Measurements from ENCODE around the gene ING3.

DNA sequence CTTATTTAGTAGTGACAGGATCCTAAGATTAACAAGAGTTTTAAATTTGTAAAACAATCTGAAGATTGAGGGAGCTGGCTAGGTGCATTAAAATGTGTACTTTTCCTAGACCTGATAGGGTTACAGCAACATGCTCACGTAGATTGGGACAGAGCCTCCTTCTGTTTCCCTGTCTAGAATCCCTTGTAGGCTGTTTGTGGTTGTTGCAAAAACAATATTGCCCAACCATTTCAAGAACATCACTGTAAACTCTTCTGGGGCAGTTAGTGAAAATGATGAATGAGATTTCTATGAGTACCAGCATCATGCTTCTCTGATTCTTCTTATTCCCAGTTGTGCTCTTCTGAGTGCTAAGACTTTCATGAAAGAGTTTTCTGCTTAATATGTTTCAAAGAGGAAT is 23.3 kb downstream of the ING3 start:
- TF ChIP-seq KLF1 (tag by site-specific recombination; IDR thresholded peaks at IDR 0.05): no peak
- TF ChIP-seq ZNF335 (tag by site-specific recombination; conservative IDR thresholded peaks at IDR 0.05): no peak
- no peak for TF ChIP-seq CTCF (tag by site-specific recombination; IDR thresholded peaks at IDR 0.05)
- TF ChIP-seq ZNF24 (tag by site-specific recombination; IDR thresholded peaks at IDR 0.05): no peak
- TF ChIP-seq PRDM10 (tag by site-specific recombination; IDR thresholded peaks at IDR 0.05): no peak
- TF ChIP-seq GLIS1 (tag by site-specific recombination; IDR thresholded peaks at IDR 0.05): no peak
- TF ChIP-seq, protein P1, sequence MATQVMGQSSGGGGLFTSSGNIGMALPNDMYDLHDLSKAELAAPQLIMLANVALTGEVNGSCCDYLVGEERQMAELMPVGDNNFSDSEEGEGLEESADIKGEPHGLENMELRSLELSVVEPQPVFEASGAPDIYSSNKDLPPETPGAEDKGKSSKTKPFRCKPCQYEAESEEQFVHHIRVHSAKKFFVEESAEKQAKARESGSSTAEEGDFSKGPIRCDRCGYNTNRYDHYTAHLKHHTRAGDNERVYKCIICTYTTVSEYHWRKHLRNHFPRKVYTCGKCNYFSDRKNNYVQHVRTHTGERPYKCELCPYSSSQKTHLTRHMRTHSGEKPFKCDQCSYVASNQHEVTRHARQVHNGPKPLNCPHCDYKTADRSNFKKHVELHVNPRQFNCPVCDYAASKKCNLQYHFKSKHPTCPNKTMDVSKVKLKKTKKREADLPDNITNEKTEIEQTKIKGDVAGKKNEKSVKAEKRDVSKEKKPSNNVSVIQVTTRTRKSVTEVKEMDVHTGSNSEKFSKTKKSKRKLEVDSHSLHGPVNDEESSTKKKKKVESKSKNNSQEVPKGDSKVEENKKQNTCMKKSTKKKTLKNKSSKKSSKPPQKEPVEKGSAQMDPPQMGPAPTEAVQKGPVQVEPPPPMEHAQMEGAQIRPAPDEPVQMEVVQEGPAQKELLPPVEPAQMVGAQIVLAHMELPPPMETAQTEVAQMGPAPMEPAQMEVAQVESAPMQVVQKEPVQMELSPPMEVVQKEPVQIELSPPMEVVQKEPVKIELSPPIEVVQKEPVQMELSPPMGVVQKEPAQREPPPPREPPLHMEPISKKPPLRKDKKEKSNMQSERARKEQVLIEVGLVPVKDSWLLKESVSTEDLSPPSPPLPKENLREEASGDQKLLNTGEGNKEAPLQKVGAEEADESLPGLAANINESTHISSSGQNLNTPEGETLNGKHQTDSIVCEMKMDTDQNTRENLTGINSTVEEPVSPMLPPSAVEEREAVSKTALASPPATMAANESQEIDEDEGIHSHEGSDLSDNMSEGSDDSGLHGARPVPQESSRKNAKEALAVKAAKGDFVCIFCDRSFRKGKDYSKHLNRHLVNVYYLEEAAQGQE (tag by site-specific recombination; IDR thresholded peaks at IDR 0.05): no peak
- TF ChIP-seq GLIS2 (tag by site-specific recombination; IDR thresholded peaks at IDR 0.05): no peak
- no peak for TF ChIP-seq ZNF302 (tag by site-specific recombination; IDR thresholded peaks at IDR 0.05; ENCODE audit: low read depth)
